Neural cell (in vitro differentiated cells): Measurements from ENCODE around the gene ITPR3. TPM values are rescaled to one million over a fixed set of nuclear protein-coding genes. Genes with fewer than 3 reads are reported as not detected.

Experiments
- H2AFZ ChIP-seq: fragments of 200-600, 300-800 bp; sonication (generic), shearing (Covaris generic); 2 replicates; pipeline ENCODE4 v1.6.0; 2014; ENCODE audit warnings: low read depth, mild to moderate bottlenecking, antibody characterized with exemption, low read length, moderate library complexity
- H3F3A ChIP-seq: fragments of 200-600 bp; shearing (Covaris generic); 2 replicates; pipeline ENCODE4 v1.6.1; 2016; ENCODE audit warnings: mild to moderate bottlenecking, moderate library complexity, mixed read lengths, antibody characterized with exemption, low read length; ENCODE audit not compliant: insufficient read depth, poor library complexity, severe bottlenecking
- H3K27ac ChIP-seq: fragments of 200-600, 300-800 bp; sonication (generic), shearing (Covaris generic); 2 replicates; pipeline ENCODE4 v1.5.1; 2014; ENCODE audit warnings: mild to moderate bottlenecking, low read length, moderate library complexity
- H3K27me3 ChIP-seq: fragments of 300-800, 200-600 bp; sonication (generic), shearing (Covaris generic); 2 replicates; pipeline ENCODE4 v1.6.0; 2014; ENCODE audit warnings: mild to moderate bottlenecking, low read depth, low read length, moderate library complexity; ENCODE audit not compliant: insufficient read depth
- H3K36me3 ChIP-seq: fragments of 300-800, 200-600 bp; sonication (generic), shearing (Covaris generic); 2 replicates; pipeline ENCODE4 v1.5.1; 2014; ENCODE audit warnings: mild to moderate bottlenecking, antibody characterized with exemption, low read length, moderate library complexity; ENCODE audit not compliant: insufficient read depth
- H3K4me2 ChIP-seq: fragments of 300-800, 200-600 bp; sonication (generic), shearing (Covaris generic); 2 replicates; pipeline ENCODE4 v1.6.0; 2014; ENCODE audit warnings: mild to moderate bottlenecking, low read length
- H3K4me3 ChIP-seq: fragments of 300-800, 200-600 bp; sonication (generic), shearing (Covaris generic); 2 replicates; pipeline ENCODE4 v1.5.1; 2014; ENCODE audit warnings: mild to moderate bottlenecking, low read length, moderate library complexity
- H3K79me2 ChIP-seq: fragments of 200-600 bp; shearing (Covaris generic); replicated peaks from 2 replicates; pipeline ENCODE4 v1.6.0; 2014; ENCODE audit warnings: mild to moderate bottlenecking, low read length, moderate library complexity; ENCODE audit not compliant: insufficient read depth
- H3K9ac ChIP-seq: fragments of 300-800, 200-600 bp; sonication (generic), shearing (Covaris generic); 2 replicates; pipeline ENCODE4 v1.6.1; 2016; ENCODE audit warnings: mild to moderate bottlenecking, low read length, mixed read lengths
- H3K9me2 ChIP-seq: fragments of 200-600 bp; shearing (Covaris generic); 2 replicates; pipeline ENCODE4 v1.6.1; 2016; ENCODE audit warnings: mild to moderate bottlenecking, low read length, mixed read lengths; ENCODE audit not compliant: insufficient read depth
- H3K9me3 ChIP-seq: fragments of 200-600, 300-800 bp; sonication (generic), shearing (Covaris generic); 2 replicates; pipeline ENCODE4 v1.6.1; 2016; ENCODE audit warnings: mild to moderate bottlenecking, mixed run types, low read length, moderate library complexity, mixed read lengths
- H4K20me1 ChIP-seq: fragments of 200-600 bp; shearing (Covaris generic); 2 replicates; pipeline ENCODE4 v1.6.1; 2016; ENCODE audit warnings: mild to moderate bottlenecking, mixed run types; ENCODE audit not compliant: insufficient read depth
- EP300 ChIP-seq: fragments of 450-650 bp; conservative IDR thresholded peaks from 2 replicates; pipeline ENCODE4 v1.6.1; 2014; ENCODE audit warnings: antibody characterized with exemption, mild to moderate bottlenecking, moderate library complexity; ENCODE audit not compliant: poor library complexity, severe bottlenecking
- EZH2 ChIP-seq: fragments of 200-600, 300-800 bp; shearing (Covaris generic), sonication (generic); IDR thresholded peaks from 2 replicates; pipeline ENCODE4 v1.6.1; 2014; ENCODE audit warnings: antibody characterized with exemption, low read length, borderline replicate concordance, mild to moderate bottlenecking; ENCODE audit not compliant: insufficient read depth, poor library complexity, severe bottlenecking
- MXI1 ChIP-seq: fragments of 450-650 bp; conservative IDR thresholded peaks from 2 replicates; pipeline ENCODE4 v1.6.1; 2014; ENCODE audit warnings: antibody characterized with exemption, mild to moderate bottlenecking; ENCODE audit not compliant: poor library complexity, severe bottlenecking
- POLR2AphosphoS5 ChIP-seq: IDR thresholded peaks from 2 replicates; pipeline ENCODE4 v1.6.1; 2012
- RAD21 ChIP-seq: fragments of 450-650 bp; conservative IDR thresholded peaks from 2 replicates; pipeline ENCODE4 v1.6.1; 2014; ENCODE audit warnings: antibody characterized with exemption, mild to moderate bottlenecking, moderate library complexity
- SMC3 ChIP-seq: fragments of 450-650 bp; conservative IDR thresholded peaks from 2 replicates; pipeline ENCODE4 v1.6.1; 2014; ENCODE audit warnings: antibody characterized with exemption, mild to moderate bottlenecking, moderate library complexity; ENCODE audit not compliant: poor library complexity
- TAF1 ChIP-seq: IDR thresholded peaks from 2 replicates; pipeline ENCODE4 v1.6.1; 2012; ENCODE audit warnings: low read depth
- polyA plus RNA-seq: library from polyadenylated mRNA; depleted of rRNA; stranded (reverse); fragments of >200 nt; gene quantifications from 2 replicates; pipeline ENCODE4 v1.2.3, GENCODE V29; 2014
- TF ChIP-seq, protein P1 (sequence below): fragments of 450-650 bp; IDR thresholded peaks from 2 replicates; pipeline ENCODE4 v1.5.1; 2014; ENCODE audit warnings: antibody characterized with exemption, mild to moderate bottlenecking, moderate library complexity; ENCODE audit not compliant: poor library complexity, severe bottlenecking
- TF ChIP-seq, protein P2 (sequence below): IDR thresholded peaks from 2 replicates; pipeline ENCODE4 v1.6.1; 2012; ENCODE audit warnings: borderline replicate concordance

ITPR3 gene
- polyA plus RNA-seq, 1 donor from 2014 or later, result 0.11 TPM

DNA sequence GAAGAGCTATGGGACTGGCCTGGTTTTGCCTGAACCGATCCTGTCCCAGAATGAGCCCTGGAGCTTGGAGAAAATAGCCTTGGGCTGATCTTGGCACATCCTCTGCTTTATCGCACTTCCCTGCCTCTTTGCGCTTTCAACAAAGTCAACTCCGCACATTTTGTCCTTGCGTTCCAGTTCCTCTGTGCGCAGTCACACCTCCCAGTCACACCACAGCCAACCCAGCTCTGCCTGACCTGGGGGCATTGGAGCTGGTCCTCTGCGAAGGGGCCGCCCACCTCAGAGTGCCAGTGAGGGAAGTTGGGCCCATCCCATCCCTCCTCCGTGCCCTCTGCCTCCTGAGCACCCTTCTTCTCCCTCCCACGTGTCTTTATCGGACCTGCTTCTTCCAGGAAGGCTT lies 107.3 kb downstream of the ITPR3 start:
- H3F3A ChIP-seq, result no peaks in the 10 kb centered on the region
- no peaks in the 10 kb centered on the region for H3K27me3 ChIP-seq
- no peak overlapping the region for H3K9ac ChIP-seq
- TF ChIP-seq MXI1, result no peak
- no peak for TF ChIP-seq POLR2AphosphoS5
- H3K9me2 ChIP-seq, result no peaks in the 10 kb centered on the region
- no peak overlapping the region for H2AFZ ChIP-seq
- no peak overlapping the region for H3K27ac ChIP-seq
- no peaks in the 10 kb centered on the region for H3K79me2 ChIP-seq
- no peaks in the 10 kb centered on the region for H3K36me3 ChIP-seq
- H3K4me3 ChIP-seq, result no peak overlapping the region
- no peak overlapping the region for H3K4me2 ChIP-seq
- H3K9me3 ChIP-seq, result no peaks in the 10 kb centered on the region
- no peaks in the 10 kb centered on the region for H4K20me1 ChIP-seq

DNA sequence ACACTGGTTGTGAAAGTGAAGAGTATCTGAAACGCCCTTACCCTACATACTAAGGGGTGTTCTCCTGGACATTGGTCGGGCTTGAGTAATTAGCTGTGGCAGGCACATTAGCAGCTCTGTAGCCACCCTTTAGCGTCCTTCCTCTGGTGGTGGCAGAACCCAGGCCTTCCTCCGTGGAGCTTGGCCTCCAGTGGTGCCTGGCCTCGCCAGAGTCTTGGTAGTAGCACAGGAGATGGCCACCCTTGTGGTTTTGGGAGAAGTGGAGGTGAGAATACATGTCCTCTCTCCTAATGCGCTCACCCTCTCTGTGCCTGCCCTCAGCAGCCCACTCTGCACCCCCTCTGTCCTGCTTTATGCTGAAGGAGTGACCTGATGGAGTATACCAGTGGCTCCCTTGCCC lies 107.9 kb downstream of the ITPR3 start:
- H3K9me2 ChIP-seq, result no peaks in the 10 kb centered on the region
- no peak overlapping the region for H3K4me3 ChIP-seq
- H3K9ac ChIP-seq, result no peak overlapping the region
- H3K36me3 ChIP-seq, result no peaks in the 10 kb centered on the region
- no peaks in the 10 kb centered on the region for H3K27me3 ChIP-seq
- no peak overlapping the region for H3K4me2 ChIP-seq
- H4K20me1 ChIP-seq, result no peaks in the 10 kb centered on the region
- H3K79me2 ChIP-seq, result no peaks in the 10 kb centered on the region
- TF ChIP-seq, protein P1, sequence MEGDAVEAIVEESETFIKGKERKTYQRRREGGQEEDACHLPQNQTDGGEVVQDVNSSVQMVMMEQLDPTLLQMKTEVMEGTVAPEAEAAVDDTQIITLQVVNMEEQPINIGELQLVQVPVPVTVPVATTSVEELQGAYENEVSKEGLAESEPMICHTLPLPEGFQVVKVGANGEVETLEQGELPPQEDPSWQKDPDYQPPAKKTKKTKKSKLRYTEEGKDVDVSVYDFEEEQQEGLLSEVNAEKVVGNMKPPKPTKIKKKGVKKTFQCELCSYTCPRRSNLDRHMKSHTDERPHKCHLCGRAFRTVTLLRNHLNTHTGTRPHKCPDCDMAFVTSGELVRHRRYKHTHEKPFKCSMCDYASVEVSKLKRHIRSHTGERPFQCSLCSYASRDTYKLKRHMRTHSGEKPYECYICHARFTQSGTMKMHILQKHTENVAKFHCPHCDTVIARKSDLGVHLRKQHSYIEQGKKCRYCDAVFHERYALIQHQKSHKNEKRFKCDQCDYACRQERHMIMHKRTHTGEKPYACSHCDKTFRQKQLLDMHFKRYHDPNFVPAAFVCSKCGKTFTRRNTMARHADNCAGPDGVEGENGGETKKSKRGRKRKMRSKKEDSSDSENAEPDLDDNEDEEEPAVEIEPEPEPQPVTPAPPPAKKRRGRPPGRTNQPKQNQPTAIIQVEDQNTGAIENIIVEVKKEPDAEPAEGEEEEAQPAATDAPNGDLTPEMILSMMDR, result no peak
- TF ChIP-seq POLR2AphosphoS5 (no peak), MXI1 (no peak), EP300 (no peak), RAD21 (no peak), TAF1 (no peak), SMC3 (no peak), EZH2 (no peak)
- TF ChIP-seq, protein P2, sequence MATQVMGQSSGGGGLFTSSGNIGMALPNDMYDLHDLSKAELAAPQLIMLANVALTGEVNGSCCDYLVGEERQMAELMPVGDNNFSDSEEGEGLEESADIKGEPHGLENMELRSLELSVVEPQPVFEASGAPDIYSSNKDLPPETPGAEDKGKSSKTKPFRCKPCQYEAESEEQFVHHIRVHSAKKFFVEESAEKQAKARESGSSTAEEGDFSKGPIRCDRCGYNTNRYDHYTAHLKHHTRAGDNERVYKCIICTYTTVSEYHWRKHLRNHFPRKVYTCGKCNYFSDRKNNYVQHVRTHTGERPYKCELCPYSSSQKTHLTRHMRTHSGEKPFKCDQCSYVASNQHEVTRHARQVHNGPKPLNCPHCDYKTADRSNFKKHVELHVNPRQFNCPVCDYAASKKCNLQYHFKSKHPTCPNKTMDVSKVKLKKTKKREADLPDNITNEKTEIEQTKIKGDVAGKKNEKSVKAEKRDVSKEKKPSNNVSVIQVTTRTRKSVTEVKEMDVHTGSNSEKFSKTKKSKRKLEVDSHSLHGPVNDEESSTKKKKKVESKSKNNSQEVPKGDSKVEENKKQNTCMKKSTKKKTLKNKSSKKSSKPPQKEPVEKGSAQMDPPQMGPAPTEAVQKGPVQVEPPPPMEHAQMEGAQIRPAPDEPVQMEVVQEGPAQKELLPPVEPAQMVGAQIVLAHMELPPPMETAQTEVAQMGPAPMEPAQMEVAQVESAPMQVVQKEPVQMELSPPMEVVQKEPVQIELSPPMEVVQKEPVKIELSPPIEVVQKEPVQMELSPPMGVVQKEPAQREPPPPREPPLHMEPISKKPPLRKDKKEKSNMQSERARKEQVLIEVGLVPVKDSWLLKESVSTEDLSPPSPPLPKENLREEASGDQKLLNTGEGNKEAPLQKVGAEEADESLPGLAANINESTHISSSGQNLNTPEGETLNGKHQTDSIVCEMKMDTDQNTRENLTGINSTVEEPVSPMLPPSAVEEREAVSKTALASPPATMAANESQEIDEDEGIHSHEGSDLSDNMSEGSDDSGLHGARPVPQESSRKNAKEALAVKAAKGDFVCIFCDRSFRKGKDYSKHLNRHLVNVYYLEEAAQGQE, result no peak
- no peaks in the 10 kb centered on the region for H3K9me3 ChIP-seq
- H2AFZ ChIP-seq, result no peak overlapping the region
- H3F3A ChIP-seq, result no peaks in the 10 kb centered on the region
- H3K27ac ChIP-seq, result no peak overlapping the region

DNA sequence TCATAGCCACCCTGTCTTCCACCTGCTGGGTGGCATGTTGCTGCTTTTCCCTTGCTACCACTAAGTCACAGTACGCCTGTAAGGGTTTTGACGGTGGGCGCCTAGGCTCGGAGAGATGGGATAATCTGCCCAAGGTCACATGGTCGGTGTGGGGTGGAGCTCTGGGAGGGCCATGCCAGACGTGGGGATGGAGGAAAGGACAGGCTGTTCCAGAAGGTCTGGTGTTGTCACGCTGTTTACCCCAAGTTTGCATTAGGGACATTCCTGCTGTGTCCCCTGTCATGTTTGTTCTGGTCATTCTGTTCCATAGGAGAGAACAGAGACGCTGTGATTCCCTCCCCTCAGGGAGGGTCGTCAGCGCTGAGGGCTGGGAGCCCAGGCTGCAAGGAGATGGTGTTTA lies 109.5 kb downstream of the ITPR3 start:
- Histone ChIP-seq H2AFZ (no peak overlapping the region), H4K20me1 (no peaks in the 10 kb centered on the region), H3K4me3 (no peak overlapping the region), H3K9ac (no peak overlapping the region), H3K79me2 (no peaks in the 10 kb centered on the region), H3F3A (no peaks in the 10 kb centered on the region), H3K4me2 (no peak overlapping the region), H3K36me3 (no peaks in the 10 kb centered on the region), H3K27me3 (no peaks in the 10 kb centered on the region), H3K27ac (no peak overlapping the region), H3K9me2 (no peaks in the 10 kb centered on the region), H3K9me3 (no peaks in the 10 kb centered on the region)
- TF ChIP-seq SMC3, result no peak
- TF ChIP-seq, protein P1, result no peak
- TF ChIP-seq, protein P2, result no peak
- TF ChIP-seq POLR2AphosphoS5, result no peak
- no peak for TF ChIP-seq RAD21
- TF ChIP-seq EZH2, result no peak
- TF ChIP-seq EP300, result no peak
- no peak for TF ChIP-seq TAF1
- no peak for TF ChIP-seq MXI1
